Central memory CD8-positive, alpha-beta T cell (primary cell): Measurements from ENCODE around the gene C14orf132.
"Not testable (repeated sequence)": the region's sequence is repeated elsewhere in the genome, so short reads cannot be mapped to it uniquely, and the experiment has no call there.

ENCODE experiments used
- ATAC-seq: fragments of 150-1000 bp; cut with Tn5 transposase; replicated peaks from 2 replicates; pipeline ENCODE4 v1.10.0; 2022; ENCODE audit warnings: mild to moderate bottlenecking, moderate FRiP score, moderate number of reproducible peaks; ENCODE audit not compliant: poor library complexity, severe bottlenecking; ENCODE audit errors: extremely low read depth
- DNase-seq, 2 donors: peaks; one replicate each; pipeline ENCODE4 v3.0.0; 2021; ENCODE audit warnings: low spot score in 2 of 2
- H3K27ac Mint-ChIP-seq: one replicate; pipeline ENCODE4 v1.8.0; 2022; ENCODE audit warnings: low read depth, mild to moderate bottlenecking, moderate library complexity, mixed read lengths
- H3K27me3 Mint-ChIP-seq: one replicate; pipeline ENCODE4 v1.8.0; 2022; ENCODE audit warnings: mixed read lengths
- H3K36me3 Mint-ChIP-seq: one replicate; pipeline ENCODE4 v1.8.0; 2022; ENCODE audit warnings: mild to moderate bottlenecking, moderate library complexity, mixed read lengths; ENCODE audit not compliant: insufficient read depth
- H3K4me1 Mint-ChIP-seq: one replicate; pipeline ENCODE4 v1.8.0; 2022; ENCODE audit warnings: mixed read lengths
- H3K4me3 Mint-ChIP-seq: one replicate; pipeline ENCODE4 v1.8.0; 2022; ENCODE audit warnings: mild to moderate bottlenecking, moderate library complexity, mixed read lengths
- H3K9me3 Mint-ChIP-seq: one replicate; pipeline ENCODE4 v1.8.0; 2022; ENCODE audit warnings: mixed read lengths

C14orf132 gene

GRCh38 chr14:96038920-96039632 lies at the start of gene C14orf132:
C14orf132 (plus strand) TSS chr14:96039362; CDS start chr14:96039501, 139 bp downstream.
- DNase-seq (no peak), ATAC-seq (no peak)
- no peak within 1 kb of the TSS for H3K27ac Mint-ChIP-seq
- H3K9me3 Mint-ChIP-seq, result no peaks in the 10 kb centered on the region
- H3K4me3 Mint-ChIP-seq, result peak within 1 kb of the TSS; percentile 59
- peaks cover 85% of the 10 kb centered on the region for H3K27me3 Mint-ChIP-seq
- peaks cover 13% of the 10 kb centered on the region for H3K4me1 Mint-ChIP-seq
- H3K36me3 Mint-ChIP-seq, result peaks cover 2% of the 10 kb centered on the region

GRCh38 chr14:95993768-95994592 lies 45.2 kb upstream of the C14orf132 start:
- no peak for DNase-seq
- Mint-ChIP-seq H3K4me1 (no peaks in the 10 kb centered on the region), H3K36me3 (no peaks in the 10 kb centered on the region), H3K9me3 (peaks cover 18% of the 10 kb centered on the region), H3K4me3 (no peak overlapping the region), H3K27me3 (peaks cover 62% of the 10 kb centered on the region), H3K27ac (no peak overlapping the region)
- no peak for ATAC-seq

GRCh38 chr14:95994593-95994928 lies 44.6 kb upstream of the C14orf132 start:
- Mint-ChIP-seq H3K4me3 (no peak overlapping the region), H3K4me1 (no peaks in the 10 kb centered on the region), H3K27me3 (peaks cover 62% of the 10 kb centered on the region), H3K27ac (no peak overlapping the region), H3K36me3 (no peaks in the 10 kb centered on the region), H3K9me3 (peaks cover 18% of the 10 kb centered on the region)
- ATAC-seq (no peak), DNase-seq (no peak)

- DNase-seq, result no peak
- Mint-ChIP-seq H3K27ac (no peak overlapping the region), H3K4me1 (no peaks in the 10 kb centered on the region), H3K27me3 (peaks cover 83% of the 10 kb centered on the region), H3K4me3 (no peak overlapping the region), H3K36me3 (no peaks in the 10 kb centered on the region), H3K9me3 (peaks cover 8% of the 10 kb centered on the region)
- ATAC-seq, result no peak
These were observed 40.5 kb upstream of the C14orf132 start for GRCh38 chr14:95998656-95999055.

- H3K9me3 Mint-ChIP-seq, result peaks cover 8% of the 10 kb centered on the region
- no peak overlapping the region for H3K4me3 Mint-ChIP-seq
- no peaks in the 10 kb centered on the region for H3K36me3 Mint-ChIP-seq
- ATAC-seq (no peak), DNase-seq (no peak)
- no peaks in the 10 kb centered on the region for H3K4me1 Mint-ChIP-seq
- H3K27ac Mint-ChIP-seq, result no peak overlapping the region
- H3K27me3 Mint-ChIP-seq, result peaks cover 96% of the 10 kb centered on the region
These were observed 37.2 kb upstream of the C14orf132 start for GRCh38 chr14:96001866-96002497.

GRCh38 chr14:96002498-96002884 lies 36.7 kb upstream of the C14orf132 start:
- ATAC-seq (no peak), DNase-seq (no peak)
- H3K4me1 Mint-ChIP-seq, result no peaks in the 10 kb centered on the region
- H3K36me3 Mint-ChIP-seq, result no peaks in the 10 kb centered on the region
- no peak overlapping the region for H3K27ac Mint-ChIP-seq
- no peak overlapping the region for H3K4me3 Mint-ChIP-seq
- peaks cover 8% of the 10 kb centered on the region for H3K9me3 Mint-ChIP-seq
- peaks cover 91% of the 10 kb centered on the region for H3K27me3 Mint-ChIP-seq

GRCh38 chr14:96011131-96011530 lies 28.0 kb upstream of the C14orf132 start:
- Mint-ChIP-seq H3K27ac (no peak overlapping the region), H3K4me1 (no peaks in the 10 kb centered on the region), H3K27me3 (peaks cover 5% of the 10 kb centered on the region), H3K4me3 (no peak overlapping the region), H3K9me3 (peaks cover 10% of the 10 kb centered on the region), H3K36me3 (no peaks in the 10 kb centered on the region)
- DNase-seq, result no peak
- ATAC-seq, result no peak

GRCh38 chr14:96011607-96012006 lies 27.6 kb upstream of the C14orf132 start:
- H3K9me3 Mint-ChIP-seq, result peaks cover 10% of the 10 kb centered on the region
- no peak overlapping the region for H3K27ac Mint-ChIP-seq
- no peak overlapping the region for H3K4me3 Mint-ChIP-seq
- H3K4me1 Mint-ChIP-seq, result no peaks in the 10 kb centered on the region
- no peak for DNase-seq
- ATAC-seq, result no peak
- H3K27me3 Mint-ChIP-seq, result peaks cover 2% of the 10 kb centered on the region
- H3K36me3 Mint-ChIP-seq, result no peaks in the 10 kb centered on the region

- H3K27ac Mint-ChIP-seq, H3K4me3 Mint-ChIP-seq, DNase-seq, H3K9me3 Mint-ChIP-seq, ATAC-seq, H3K4me1 Mint-ChIP-seq, H3K36me3 Mint-ChIP-seq: not testable (repeated sequence)
- peaks cover 13% of the 10 kb centered on the region for H3K27me3 Mint-ChIP-seq
These were observed 26.4 kb upstream of the C14orf132 start for GRCh38 chr14:96012757-96013156.

- peaks cover 10% of the 10 kb centered on the region for H3K9me3 Mint-ChIP-seq
- H3K36me3 Mint-ChIP-seq, result no peaks in the 10 kb centered on the region
- no peaks in the 10 kb centered on the region for H3K4me1 Mint-ChIP-seq
- H3K27ac Mint-ChIP-seq, result no peak overlapping the region
- no peak overlapping the region for H3K4me3 Mint-ChIP-seq
- peaks cover 25% of the 10 kb centered on the region for H3K27me3 Mint-ChIP-seq
- ATAC-seq (no peak), DNase-seq (no peak)
These were observed 25.0 kb upstream of the C14orf132 start for GRCh38 chr14:96014176-96014575.

GRCh38 chr14:96016501-96017160 lies 22.5 kb upstream of the C14orf132 start:
- ATAC-seq (no peak), DNase-seq (no peak)
- Mint-ChIP-seq H3K4me3 (no peak overlapping the region), H3K9me3 (peaks cover 4% of the 10 kb centered on the region), H3K27me3 (peaks cover 41% of the 10 kb centered on the region), H3K36me3 (no peaks in the 10 kb centered on the region), H3K27ac (no peak overlapping the region), H3K4me1 (no peaks in the 10 kb centered on the region)

- H3K27ac Mint-ChIP-seq, result no peak overlapping the region
- DNase-seq (no peak), ATAC-seq (no peak)
- H3K4me3 Mint-ChIP-seq, result no peak overlapping the region
- no peaks in the 10 kb centered on the region for H3K36me3 Mint-ChIP-seq
- H3K4me1 Mint-ChIP-seq, result no peaks in the 10 kb centered on the region
- no peaks in the 10 kb centered on the region for H3K9me3 Mint-ChIP-seq
- peaks cover 41% of the 10 kb centered on the region for H3K27me3 Mint-ChIP-seq
These were observed 21.3 kb upstream of the C14orf132 start for GRCh38 chr14:96017882-96018281.
